Liver (tissue), 9 donors: Measurements from ENCODE around the gene ITGB6. TPM values are rescaled to one million over a fixed set of nuclear protein-coding genes. Genes with fewer than 3 reads are reported as not detected.

ENCODE experiments used
- DNase-seq: peaks from one replicate; pipeline ENCODE4 v3.0.0-alpha.2; 2017; ENCODE audit warnings: low spot score
- H3K27ac ChIP-seq, 2 donors: one replicate each; pipeline ENCODE4 v1.7.0; 2013; ENCODE audit warnings: inconsistent platforms in 2 of 2, low read length in 2 of 2, control low read depth in 1 of 2, low read depth in 1 of 2, mild to moderate bottlenecking in 1 of 2
- H3K27me3 ChIP-seq, 4 donors: one replicate each; pipeline versions ENCODE4 v1.6.1 to v1.7.0; 2013; ENCODE audit warnings: low read length in 3 of 4, inconsistent platforms in 1 of 4, mild to moderate bottlenecking in 1 of 4, moderate library complexity in 1 of 4; ENCODE audit not compliant: control insufficient read depth in 4 of 4, insufficient read depth in 4 of 4
- H3K36me3 ChIP-seq, 4 donors: one replicate each; pipeline versions ENCODE4 v1.6.1 to v1.7.0; 2013; ENCODE audit warnings: low read length in 3 of 4, mild to moderate bottlenecking in 3 of 4, low read depth in 1 of 4, moderate library complexity in 1 of 4; ENCODE audit not compliant: control insufficient read depth in 4 of 4, insufficient read depth in 3 of 4
- H3K4me1 ChIP-seq, 4 donors: one replicate each; pipeline versions ENCODE4 v1.6.1 to v1.7.0; 2013; ENCODE audit warnings: low read length in 3 of 4, mild to moderate bottlenecking in 3 of 4, moderate library complexity in 1 of 4; ENCODE audit not compliant: control insufficient read depth in 4 of 4, insufficient read depth in 4 of 4
- H3K4me3 ChIP-seq, 3 donors: one replicate each; pipeline versions ENCODE4 v1.6.1 to v1.7.0; 2013; ENCODE audit warnings: low read length in 3 of 3, control low read depth in 1 of 3, low read depth in 1 of 3, mild to moderate bottlenecking in 1 of 3
- H3K9ac ChIP-seq, 2 donors: one replicate each; pipeline ENCODE4 v1.7.0; 2013; ENCODE audit warnings: low read length in 2 of 2, mild to moderate bottlenecking in 2 of 2, moderate library complexity in 2 of 2, control low read depth in 1 of 2, low read depth in 1 of 2
- H3K9me3 ChIP-seq, 4 donors: one replicate each; pipeline versions ENCODE4 v1.6.1 to v1.7.0; 2013; ENCODE audit warnings: low read length in 3 of 4; ENCODE audit not compliant: control insufficient read depth in 4 of 4
- FOXA1 ChIP-seq: IDR thresholded peaks from 2 replicates; pipeline ENCODE4 v1.6.1; 2016; ENCODE audit warnings: antibody characterized with exemption
- FOXA2 ChIP-seq: IDR thresholded peaks from 2 replicates; pipeline ENCODE4 v1.6.1; 2016; ENCODE audit warnings: antibody characterized with exemption
- GABPA ChIP-seq, 2 donors: IDR thresholded peaks in 1 of 2; conservative IDR thresholded peaks in 1 of 2; 2 replicates each; pipeline ENCODE4 v1.6.1; 2016; ENCODE audit warnings: antibody characterized with exemption in 2 of 2, mild to moderate bottlenecking in 1 of 2, moderate library complexity in 1 of 2
- HNF4A ChIP-seq, 2 donors: conservative IDR thresholded peaks; 2 replicates each; pipeline ENCODE4 v1.6.1; 2016; ENCODE audit warnings: antibody characterized with exemption in 2 of 2, mild to moderate bottlenecking in 2 of 2
- HNF4G ChIP-seq: IDR thresholded peaks from 2 replicates; pipeline ENCODE4 v1.6.1; 2016; ENCODE audit warnings: antibody characterized with exemption
- JUND ChIP-seq, 2 donors: IDR thresholded peaks; 2 replicates each; pipeline ENCODE4 v1.6.1; 2016; ENCODE audit warnings: antibody characterized with exemption in 2 of 2
- RAD21 ChIP-seq, 2 donors: IDR thresholded peaks; 2 replicates each; pipeline ENCODE4 v1.6.1; 2016; ENCODE audit warnings: antibody characterized with exemption in 2 of 2, mild to moderate bottlenecking in 2 of 2
- RXRA ChIP-seq, 2 donors: IDR thresholded peaks; 2 replicates each; pipeline ENCODE4 v1.6.1; 2017 to 2018; ENCODE audit warnings: antibody characterized with exemption in 2 of 2, mild to moderate bottlenecking in 1 of 2
- SP1 ChIP-seq: IDR thresholded peaks from 2 replicates; pipeline ENCODE4 v1.6.1; 2018; ENCODE audit warnings: antibody characterized with exemption, mild to moderate bottlenecking
- TAF1 ChIP-seq: conservative IDR thresholded peaks from 2 replicates; pipeline ENCODE4 v1.6.1; 2016; ENCODE audit warnings: antibody characterized with exemption, mild to moderate bottlenecking
- YY1 ChIP-seq: IDR thresholded peaks from 2 replicates; pipeline ENCODE4 v1.6.1; 2016; ENCODE audit warnings: antibody characterized with exemption, mild to moderate bottlenecking
- WGBS: extraction: QIAGEN DNeasy Blood & Tissue Kit; methylation state at CpG from one replicate; pipeline ENCODE4 v1.1.7; 2013; 5-methylcytosine and 5-hydroxymethylcytosine counted together
- polyA plus RNA-seq, 2 donors: library from polyadenylated mRNA; stranded (reverse) in 1 of 2; unstranded in 1 of 2; fragments of 200-250 nt in 1 of 2; fragments of >200 nt in 1 of 2; fragmentation: Nextera tagmentation in 1 of 2; extraction: Ambion mirVana in 1 of 2; gene quantifications; one replicate each; pipeline versions ENCODE4 v1.2.1 to v1.2.3, GENCODE V29; 2013 to 2015
- total RNA-seq, 2 donors: library from RNA; depleted of rRNA; stranded (reverse); fragments of >200 nt; gene quantifications; one replicate each; pipeline ENCODE4 v1.2.3, GENCODE V29; 2014
- TF ChIP-seq, protein P1 (sequence below): IDR thresholded peaks from 2 replicates; pipeline ENCODE4 v1.6.1; 2016; ENCODE audit warnings: antibody characterized with exemption
- TF ChIP-seq, protein P2 (sequence below): IDR thresholded peaks from 2 replicates; pipeline ENCODE4 v1.6.1; 2016; ENCODE audit warnings: antibody characterized with exemption
- TF ChIP-seq, protein P3 (sequence below): fragments of 150-350 bp; IDR thresholded peaks from 2 replicates; pipeline ENCODE4 v1.5.1; 2017; ENCODE audit warnings: improper control_type of control experiment, low read depth, low read length; ENCODE audit not compliant: missing input control
- donor health status: healthy.
- donor health status: healthy.
- donor health status: healthy.
- donor health status: healthy.
- donor health status: healthy.

ITGB6 gene
- total and polyA plus RNA-seq, 4 donors: 0.03 to 0.10 (median 0.08) TPM; not detected in 1

DNA sequence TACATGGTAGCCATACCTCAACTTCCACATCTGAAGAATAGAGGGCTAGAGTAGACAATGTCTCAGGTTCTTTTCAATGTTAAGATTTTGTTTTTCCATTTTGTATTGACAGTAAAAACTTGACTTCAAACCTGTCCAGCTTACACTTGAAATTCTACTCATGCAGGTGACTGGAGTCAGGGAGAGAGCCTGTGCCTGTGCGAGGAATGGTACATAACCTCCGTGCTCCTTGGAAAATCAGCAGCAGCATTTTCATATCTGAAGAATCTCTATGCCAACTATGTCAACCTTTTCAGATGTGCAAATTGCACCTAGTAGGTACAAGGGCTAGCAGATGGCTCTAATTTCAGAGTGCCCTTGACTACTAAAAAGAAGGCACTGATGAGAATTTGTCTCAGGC, 139.8 kb downstream of the ITGB6 start:
- DNase-seq: no peak
- Histone ChIP-seq H3K4me1 (peaks cover 0 to 8% (median 4%) of the 10 kb centered on the region in 4 donors), H3K9ac (no peak overlapping the region), H3K4me3 (no peak overlapping the region), H3K27ac (no peak overlapping the region), H3K27me3 (peaks cover 0 to 15% (median 0%) of the 10 kb centered on the region in 4 donors), H3K36me3 (no peaks in the 10 kb centered on the region), H3K9me3 (peaks cover 0 to 4% (median 0%) of the 10 kb centered on the region in 4 donors)
- WGBS: 98% methylated on average over 2 of the region's 2 CpGs
- TF ChIP-seq YY1 (no peak), FOXA1 (no peak), GABPA (IDR thresholded peaks at IDR 0.05 in 1 of 2, conservative IDR thresholded peaks at IDR 0.05 in 1 of 2) (no peak), TAF1 (no peak), HNF4A (conservative IDR thresholded peaks at IDR 0.05) (no peak), RAD21 (IDR thresholded peaks at IDR 0.05) (no peak), SP1 (no peak), JUND (IDR thresholded peaks at IDR 0.05) (no peak), HNF4G (no peak), RXRA (IDR thresholded peaks at IDR 0.05) (no peak)
- TF ChIP-seq, protein P1, sequence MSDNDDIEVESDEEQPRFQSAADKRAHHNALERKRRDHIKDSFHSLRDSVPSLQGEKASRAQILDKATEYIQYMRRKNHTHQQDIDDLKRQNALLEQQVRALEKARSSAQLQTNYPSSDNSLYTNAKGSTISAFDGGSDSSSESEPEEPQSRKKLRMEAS: no peak
- TF ChIP-seq, protein P2, sequence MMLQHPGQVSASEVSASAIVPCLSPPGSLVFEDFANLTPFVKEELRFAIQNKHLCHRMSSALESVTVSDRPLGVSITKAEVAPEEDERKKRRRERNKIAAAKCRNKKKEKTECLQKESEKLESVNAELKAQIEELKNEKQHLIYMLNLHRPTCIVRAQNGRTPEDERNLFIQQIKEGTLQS: no peak

DNA sequence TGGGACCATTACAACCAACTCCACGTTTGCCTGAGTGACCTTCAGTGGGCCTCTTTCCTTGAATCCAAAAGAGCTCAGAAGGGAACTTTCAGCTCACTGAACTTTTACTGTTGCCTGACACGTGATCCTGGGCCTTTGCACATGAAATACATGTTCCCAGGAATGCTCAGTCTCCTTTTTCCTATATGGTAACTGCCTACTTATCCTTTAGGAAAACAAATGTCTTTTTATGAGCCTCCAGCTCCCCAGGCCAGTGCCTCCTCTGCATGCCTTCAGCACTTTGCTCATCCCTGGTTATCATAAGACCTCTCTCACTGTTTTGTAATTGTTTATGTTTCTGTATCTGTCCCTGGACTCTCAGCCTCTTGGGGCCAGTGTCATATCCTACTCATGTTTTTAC, 142.7 kb downstream of the ITGB6 start:
- WGBS: 61% methylated on average over 2 of the region's 2 CpGs

More for the DNA sequence above, 142.7 kb downstream of the ITGB6 start:
- Histone ChIP-seq H3K27me3 (peaks cover 0 to 9% (median 0%) of the 10 kb centered on the region in 4 donors), H3K36me3 (no peaks in the 10 kb centered on the region), H3K4me1 (peaks cover 0 to 5% (median 2%) of the 10 kb centered on the region in 4 donors), H3K9me3 (peaks cover 0 to 4% (median 0%) of the 10 kb centered on the region in 4 donors), H3K27ac (no peak overlapping the region), H3K4me3 (no peak overlapping the region), H3K9ac (no peak overlapping the region)
- DNase-seq: no peak
- TF ChIP-seq, protein P2: no peak
- no peak for TF ChIP-seq SP1
- TF ChIP-seq YY1: no peak
- TF ChIP-seq FOXA1: no peak
- TF ChIP-seq HNF4G: no peak
- TF ChIP-seq, protein P1: no peak
- TF ChIP-seq, protein P3, sequence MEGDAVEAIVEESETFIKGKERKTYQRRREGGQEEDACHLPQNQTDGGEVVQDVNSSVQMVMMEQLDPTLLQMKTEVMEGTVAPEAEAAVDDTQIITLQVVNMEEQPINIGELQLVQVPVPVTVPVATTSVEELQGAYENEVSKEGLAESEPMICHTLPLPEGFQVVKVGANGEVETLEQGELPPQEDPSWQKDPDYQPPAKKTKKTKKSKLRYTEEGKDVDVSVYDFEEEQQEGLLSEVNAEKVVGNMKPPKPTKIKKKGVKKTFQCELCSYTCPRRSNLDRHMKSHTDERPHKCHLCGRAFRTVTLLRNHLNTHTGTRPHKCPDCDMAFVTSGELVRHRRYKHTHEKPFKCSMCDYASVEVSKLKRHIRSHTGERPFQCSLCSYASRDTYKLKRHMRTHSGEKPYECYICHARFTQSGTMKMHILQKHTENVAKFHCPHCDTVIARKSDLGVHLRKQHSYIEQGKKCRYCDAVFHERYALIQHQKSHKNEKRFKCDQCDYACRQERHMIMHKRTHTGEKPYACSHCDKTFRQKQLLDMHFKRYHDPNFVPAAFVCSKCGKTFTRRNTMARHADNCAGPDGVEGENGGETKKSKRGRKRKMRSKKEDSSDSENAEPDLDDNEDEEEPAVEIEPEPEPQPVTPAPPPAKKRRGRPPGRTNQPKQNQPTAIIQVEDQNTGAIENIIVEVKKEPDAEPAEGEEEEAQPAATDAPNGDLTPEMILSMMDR: no peak
- TF ChIP-seq JUND (IDR thresholded peaks at IDR 0.05): no peak
- no peak for TF ChIP-seq HNF4A (conservative IDR thresholded peaks at IDR 0.05)
- TF ChIP-seq RAD21 (IDR thresholded peaks at IDR 0.05): no peak
- no peak for TF ChIP-seq TAF1
- no peak for TF ChIP-seq FOXA2
